H9 (cell line): ENCODE data around the gene DYNLT4. TPM values are rescaled to one million over a fixed set of nuclear protein-coding genes. Genes with fewer than 3 reads are reported as not detected.

ENCODE experiments used
- DNase-seq: peaks from one replicate; pipeline ENCODE4 v3.0.0-alpha.2; 2017
- H2AFZ ChIP-seq: one replicate; pipeline ENCODE4 v1.6.1; 2013; ENCODE audit warnings: mild to moderate bottlenecking, low read length, control low read depth, moderate library complexity
- H2AK5ac ChIP-seq: 2 replicates; pipeline ENCODE4 v1.6.1; 2013; ENCODE audit warnings: low read length, control low read depth, mixed read lengths; ENCODE audit not compliant: insufficient read length
- H2BK120ac ChIP-seq: one replicate; pipeline ENCODE4 v1.6.1; 2013; ENCODE audit warnings: low read depth, mild to moderate bottlenecking, low read length, control low read depth, inconsistent platforms; ENCODE audit not compliant: poor library complexity, severe bottlenecking
- H2BK12ac ChIP-seq: 2 replicates; pipeline ENCODE4 v1.6.1; 2013; ENCODE audit warnings: low read length, control low read depth, mixed read lengths, low read depth; ENCODE audit not compliant: insufficient read length
- H2BK15ac ChIP-seq: 2 replicates; pipeline ENCODE4 v1.6.1; 2013; ENCODE audit warnings: low read depth, low read length, control low read depth
- H2BK20ac ChIP-seq: one replicate; pipeline ENCODE4 v1.6.1; 2013; ENCODE audit warnings: low read depth, mild to moderate bottlenecking, low read length, control low read depth, inconsistent platforms; ENCODE audit not compliant: poor library complexity, severe bottlenecking
- H2BK5ac ChIP-seq: 2 replicates; pipeline ENCODE4 v1.6.1; 2013; ENCODE audit warnings: low read length, control low read depth, mixed read lengths; ENCODE audit not compliant: insufficient read length
- H3K14ac ChIP-seq: 2 replicates; pipeline ENCODE4 v1.6.1; 2013; ENCODE audit warnings: low read length, control low read depth; ENCODE audit not compliant: insufficient read depth
- H3K18ac ChIP-seq: 2 replicates; pipeline ENCODE4 v1.6.1; 2013; ENCODE audit warnings: low read depth, mild to moderate bottlenecking, mixed read lengths, low read length, control low read depth; ENCODE audit not compliant: insufficient read length
- H3K23ac ChIP-seq: 2 replicates; pipeline ENCODE4 v1.6.1; 2013; ENCODE audit warnings: low read length, control low read depth, mixed read lengths, low read depth; ENCODE audit not compliant: insufficient read length
- H3K23me2 ChIP-seq: 2 replicates; pipeline ENCODE4 v1.6.1; 2013; ENCODE audit warnings: low read depth, mild to moderate bottlenecking, mixed read lengths, low read length, control low read depth; ENCODE audit not compliant: insufficient read length, poor library complexity, severe bottlenecking
- H3K27ac ChIP-seq: 2 replicates; pipeline ENCODE4 v1.5.1; 2013; ENCODE audit warnings: low read length, control low read depth, mixed read lengths, low read depth; ENCODE audit not compliant: insufficient read length
- H3K27me3 ChIP-seq: 2 replicates; pipeline ENCODE4 v1.6.1; 2013; ENCODE audit warnings: low read length, control low read depth, inconsistent platforms; ENCODE audit not compliant: insufficient read depth
- H3K4ac ChIP-seq: 2 replicates; pipeline ENCODE4 v1.6.1; 2013; ENCODE audit warnings: low read depth, mild to moderate bottlenecking, control low read depth, inconsistent platforms, low read length, moderate library complexity
- H3K4me1 ChIP-seq: 2 replicates; pipeline ENCODE4 v1.6.1; 2013; ENCODE audit warnings: low read length, control low read depth, inconsistent platforms; ENCODE audit not compliant: insufficient read depth
- H3K4me2 ChIP-seq: 2 replicates; pipeline ENCODE4 v1.6.1; 2013; ENCODE audit warnings: low read length, control low read depth, mixed read lengths; ENCODE audit not compliant: insufficient read length, insufficient read depth
- H3K56ac ChIP-seq: 2 replicates; pipeline ENCODE4 v1.6.1; 2013; ENCODE audit warnings: low read depth, mild to moderate bottlenecking, mixed read lengths, low read length, control low read depth; ENCODE audit not compliant: insufficient read length
- H3K79me1 ChIP-seq: 2 replicates; pipeline ENCODE4 v1.6.1; 2013; ENCODE audit warnings: low read depth, mild to moderate bottlenecking, moderate library complexity, low read length, control low read depth, inconsistent platforms; ENCODE audit not compliant: insufficient read depth, poor library complexity, severe bottlenecking
- H3K79me2 ChIP-seq: 2 replicates; pipeline ENCODE4 v1.6.1; 2013; ENCODE audit warnings: low read length, control low read depth, inconsistent platforms; ENCODE audit not compliant: insufficient read depth
- H3K9ac ChIP-seq: 2 replicates; pipeline ENCODE4 v1.6.1; 2013; ENCODE audit warnings: low read length, control low read depth, mixed read lengths; ENCODE audit not compliant: insufficient read length; ENCODE audit errors: extremely low read depth
- H3K9me3 ChIP-seq: one replicate; pipeline ENCODE4 v1.6.1; 2013; ENCODE audit warnings: low read depth, low read length, inconsistent platforms; ENCODE audit not compliant: control insufficient read depth
- H3T11ph ChIP-seq: one replicate; pipeline ENCODE4 v1.6.1; 2013; ENCODE audit warnings: mild to moderate bottlenecking, low read length, control low read depth, inconsistent platforms
- H4K20me1 ChIP-seq: one replicate; pipeline ENCODE4 v1.6.1; 2013; ENCODE audit not compliant: control insufficient read depth, insufficient read length, insufficient read depth
- H4K5ac ChIP-seq: 2 replicates; pipeline ENCODE4 v1.6.1; 2013; ENCODE audit warnings: low read depth, mild to moderate bottlenecking, mixed read lengths, low read length, control low read depth; ENCODE audit not compliant: insufficient read length
- H4K8ac ChIP-seq: replicated peaks from 2 replicates; pipeline ENCODE4 v1.6.1; 2013; ENCODE audit warnings: low read length, control low read depth, mixed read lengths, low read depth; ENCODE audit not compliant: insufficient read length
- H4K91ac ChIP-seq: 2 replicates; pipeline ENCODE4 v1.6.1; 2013; ENCODE audit warnings: low read depth, mild to moderate bottlenecking, moderate library complexity, mixed read lengths, low read length, control low read depth; ENCODE audit not compliant: insufficient read length
- H3K27ac Mint-ChIP-seq, 3 experiments: 2 replicates in 2 of 3; 3 replicates in 1 of 3; pipeline ENCODE4 v1.8.0; 2020 to 2021; ENCODE audit warnings: mixed read lengths in 3 of 3, mild to moderate bottlenecking in 1 of 3, moderate library complexity in 1 of 3
- H3K27me3 Mint-ChIP-seq: 2 replicates; pipeline ENCODE4 v1.8.0; 2021; ENCODE audit warnings: low read depth, mild to moderate bottlenecking, moderate library complexity, mixed read lengths
- H3K36me3 Mint-ChIP-seq, 3 experiments: 2 replicates in 2 of 3; 3 replicates in 1 of 3; pipeline ENCODE4 v1.8.0; 2020 to 2021; ENCODE audit warnings: low read depth in 3 of 3, mixed read lengths in 3 of 3; ENCODE audit not compliant: insufficient read depth in 1 of 3
- H3K4me1 Mint-ChIP-seq, 2 experiments: 2 replicates each; pipeline ENCODE4 v1.8.0; 2020; ENCODE audit warnings: mixed read lengths in 2 of 2
- H3K4me3 Mint-ChIP-seq, 2 experiments: 2 replicates in 1 of 2; 3 replicates in 1 of 2; pipeline ENCODE4 v1.8.0; 2020 to 2021; ENCODE audit warnings: mild to moderate bottlenecking in 2 of 2, mixed read lengths in 2 of 2, moderate library complexity in 1 of 2
- H3K9me3 Mint-ChIP-seq, 2 experiments: 2 replicates in 1 of 2; 3 replicates in 1 of 2; pipeline ENCODE4 v1.8.0; 2020; ENCODE audit warnings: mild to moderate bottlenecking in 2 of 2, mixed read lengths in 2 of 2, moderate library complexity in 1 of 2
- CTCF ChIP-seq: fragments of 200-600 bp; sonication (generic); conservative IDR thresholded peaks from 3 replicates; pipeline ENCODE4 v1.8.0; 2021; ENCODE audit warnings: antibody characterized with exemption, mild to moderate bottlenecking
- WGBS: extraction: QIAGEN DNeasy Blood & Tissue Kit; methylation state at CpG from one replicate; pipeline ENCODE4 v1.1.7; 2013; ENCODE audit warnings: missing lambda C conversion rate, low lambda C conversion rate, mixed read lengths; ENCODE audit not compliant: insufficient read length; ENCODE audit errors: extremely low coverage; 5-methylcytosine and 5-hydroxymethylcytosine counted together
- total RNA-seq: library from RNA; stranded (reverse); gene quantifications from 2 replicates; pipeline ENCODE4 v1.2.1, GENCODE V29; 2021

Gene DYNLT4
- total RNA-seq, 1 experiment from 2014 or later, result not detected

- H3K4me3 Mint-ChIP-seq, result peak overlapping the region; percentile 48 to 62; a peak in 3 of 5 replicates
- H4K91ac ChIP-seq, result no peak overlapping the region
- no peak for DNase-seq
- H3K4me2 ChIP-seq, result peak overlapping the region; percentile 59
- 0 out of 3 replicates have a peak, but pooled peaks have one; percentile 16 for TF ChIP-seq CTCF
- no peak overlapping the region for H4K8ac ChIP-seq
- no peak overlapping the region for H3K27ac Mint-ChIP-seq
- H4K5ac ChIP-seq, result no peak overlapping the region
- no CpG with 5 or more reads among the region's 6 CpGs for WGBS
- no peak overlapping the region for H2BK20ac ChIP-seq
- no peak overlapping the region for H3K56ac ChIP-seq
- no peaks in the 10 kb centered on the region for H3K4me1 ChIP-seq
- H3K36me3 Mint-ChIP-seq, result peaks cover 0 to 24% (median 9%) of the 10 kb centered on the region in 3 experiments
- no peak overlapping the region for H2BK5ac ChIP-seq
- H4K20me1 ChIP-seq, result no peaks in the 10 kb centered on the region
- no peaks in the 10 kb centered on the region for H3K27me3 ChIP-seq
- H2AK5ac ChIP-seq, result no peak overlapping the region
- no peaks in the 10 kb centered on the region for H3K9me3 ChIP-seq
- no peaks in the 10 kb centered on the region for H3K79me1 ChIP-seq
- peaks cover 25 to 34% of the 10 kb centered on the region in 2 experiments for H3K4me1 Mint-ChIP-seq
- no peak overlapping the region for H3K4ac ChIP-seq
- H2BK120ac ChIP-seq, result no peak overlapping the region
- peaks cover 9% of the 10 kb centered on the region for H3K23me2 ChIP-seq
- H3K27me3 Mint-ChIP-seq, result peaks cover 12% of the 10 kb centered on the region
- H3K14ac ChIP-seq, result no peak overlapping the region
- no peaks in the 10 kb centered on the region for H3K79me2 ChIP-seq
- H2BK12ac ChIP-seq, result no peak overlapping the region
- no peak overlapping the region for H3K9ac ChIP-seq
- H3T11ph ChIP-seq, result no peak overlapping the region
- H3K23ac ChIP-seq, result no peak overlapping the region
- no peak overlapping the region for H2BK15ac ChIP-seq
- H3K27ac ChIP-seq, result no peak overlapping the region
- H2AFZ ChIP-seq, result no peak overlapping the region
- no peaks in the 10 kb centered on the region; a peak in 1 of 5 replicates for H3K9me3 Mint-ChIP-seq
- no peak overlapping the region for H3K18ac ChIP-seq
These were observed 22.1 kb downstream of the DYNLT4 start for GRCh38 chr1:44785029-44785380.
